NCI-H128 (cell line): ENCODE measurements around the gene SINHCAF.

Source experiments
- DNase-seq: peaks from one replicate; lab custom pipeline; 2025; ENCODE audit not compliant: unreplicated experiment; lab: John Stamatoyannopoulos, UW

SINHCAF gene

GRCh38 chr12:31234955-31235867 lies 90.7 kb downstream of the SINHCAF start:
- peak; percentile 13 for DNase-seq

GRCh38 chr12:31234053-31234840 lies 91.7 kb downstream of the SINHCAF start:
- DNase-seq = no peak

GRCh38 chr12:31233061-31233730 lies 92.8 kb downstream of the SINHCAF start:
- no peak for DNase-seq

GRCh38 chr12:31232361-31232965 lies 93.5 kb downstream of the SINHCAF start:
- DNase-seq = no peak

GRCh38 chr12:31231611-31232360 lies 94.2 kb downstream of the SINHCAF start:
- DNase-seq = no peak
